ENCODE data around the gene CALML6.
A peak's percentile ranks its signal among the peaks of the same experiment; 100 is the strongest.
"Not testable (repeated sequence)": the region's sequence is repeated elsewhere in the genome, so short reads cannot be mapped to it uniquely, and the experiment has no call there.

CALML6 gene

GRCh38 chr1:1926346-1926811, 11.3 kb downstream of the CALML6 start:
- no peak for DNase-seq

- no peak for DNase-seq
Measured at GRCh38 chr1:1926886-1927660, 12.0 kb downstream of the CALML6 start.

DNA sequence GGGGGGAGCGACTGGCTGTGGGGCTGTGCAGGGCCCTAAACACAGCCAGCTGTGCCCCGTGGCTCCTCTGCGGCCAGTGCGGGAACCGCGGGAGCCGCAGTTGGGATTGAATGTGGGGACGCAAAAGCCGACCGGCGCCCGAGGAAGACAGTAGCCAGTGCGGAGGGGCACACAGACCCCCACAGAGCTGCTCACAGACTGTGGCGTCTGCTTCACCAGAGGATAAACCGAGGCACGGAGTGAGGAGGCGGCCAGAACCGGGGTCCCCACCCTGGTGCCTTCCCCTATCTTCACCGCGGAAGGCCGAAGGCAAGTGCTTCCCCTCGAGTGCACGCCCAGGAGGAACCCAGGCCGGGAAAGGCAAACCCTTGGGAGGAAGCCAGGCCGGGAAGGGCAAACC, 12.7 kb downstream of the CALML6 start:
- DNase-seq = no peak

GRCh38 chr1:1928231-1929101, 13.4 kb downstream of the CALML6 start:
- DNase-seq = no peak

GRCh38 chr1:1929102-1929638, 14.1 kb downstream of the CALML6 start:
- no peak for DNase-seq

- DNase-seq = no peak
Measured at GRCh38 chr1:1929639-1930545, 14.8 kb downstream of the CALML6 start.

- not testable (repeated sequence) for DNase-seq
Measured at GRCh38 chr1:1934848-1935247, 19.8 kb downstream of the CALML6 start.

- DNase-seq = no peak
Measured at GRCh38 chr1:1937061-1937460, 22.0 kb downstream of the CALML6 start.

DNA sequence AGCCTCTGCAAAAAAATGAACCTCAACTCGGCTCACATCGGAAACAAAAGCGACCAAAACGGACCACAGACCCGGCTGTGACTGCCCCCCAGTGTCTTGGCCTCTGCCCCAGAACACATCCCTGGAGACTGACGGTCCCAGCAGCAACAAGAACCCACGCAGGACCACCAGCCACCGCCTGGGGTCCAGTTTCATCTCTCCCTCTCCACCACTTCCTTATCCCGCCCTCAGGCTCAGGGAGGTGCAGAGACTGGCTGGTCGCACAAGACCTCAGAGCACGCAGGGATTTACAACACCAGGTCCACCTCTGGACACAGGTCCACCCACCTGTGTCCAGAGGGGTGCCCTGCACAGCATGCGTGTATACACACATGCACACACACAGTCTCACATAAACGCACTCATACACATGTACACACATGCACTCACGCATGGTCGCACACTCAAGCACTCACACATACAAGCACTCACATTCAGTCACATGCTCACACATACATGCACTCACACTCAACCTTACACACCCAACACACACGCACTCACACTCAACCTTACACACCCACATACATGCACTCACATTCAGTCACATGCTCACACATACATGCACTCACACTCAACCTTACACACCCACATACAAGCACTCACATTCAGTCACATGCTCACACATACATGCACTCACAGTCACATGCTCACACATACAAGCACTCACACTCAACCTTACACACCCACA, 22.7 kb downstream of the CALML6 start:
- DNase-seq = no peak

DNA sequence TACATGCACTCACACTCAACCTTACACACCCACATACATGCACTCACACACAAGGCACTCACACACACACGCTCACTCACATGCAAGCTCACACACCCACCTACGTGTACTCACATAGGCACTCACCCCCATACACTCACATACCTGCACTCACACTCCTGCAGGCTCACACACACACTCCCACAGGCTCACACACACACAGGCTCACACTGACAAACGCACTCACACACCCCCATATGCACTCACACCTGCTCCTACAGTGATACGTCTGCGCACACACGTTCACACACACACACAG, 23.2 kb downstream of the CALML6 start:
- DNase-seq = no peak

DNA sequence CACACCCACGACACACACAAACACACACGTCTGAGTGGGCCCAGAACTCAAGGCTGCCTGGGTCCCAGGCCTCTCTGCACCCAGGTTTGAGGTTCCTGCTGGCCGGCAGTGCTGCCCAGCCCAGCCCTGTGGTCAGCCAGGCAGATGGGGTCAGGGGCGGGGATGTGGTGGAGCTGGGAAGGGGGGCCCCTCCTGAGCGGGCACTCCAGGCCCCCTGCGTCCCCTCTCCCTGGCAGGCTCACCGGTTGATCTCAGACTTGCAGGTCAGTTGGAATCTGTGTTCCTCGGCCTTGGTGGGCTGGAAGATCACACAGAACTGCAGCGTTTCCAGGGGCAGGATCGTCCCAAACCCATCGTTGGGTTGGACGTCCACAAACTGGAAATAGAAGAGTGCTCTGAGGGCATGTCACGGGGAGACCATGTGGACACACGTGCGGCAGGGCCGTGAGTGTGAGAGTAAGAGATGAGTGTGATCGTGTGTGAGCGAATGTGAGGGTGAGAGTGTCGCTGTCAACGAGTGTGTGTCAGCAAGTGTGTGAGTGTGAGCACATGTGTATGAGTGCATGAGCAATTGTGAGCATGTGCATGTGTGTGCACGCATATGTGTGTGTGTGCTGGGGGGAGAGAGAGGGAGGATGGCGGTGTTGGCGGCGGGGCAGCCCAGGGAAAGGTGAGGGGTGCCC, 23.7 kb downstream of the CALML6 start:
- DNase-seq = no peak

DNA sequence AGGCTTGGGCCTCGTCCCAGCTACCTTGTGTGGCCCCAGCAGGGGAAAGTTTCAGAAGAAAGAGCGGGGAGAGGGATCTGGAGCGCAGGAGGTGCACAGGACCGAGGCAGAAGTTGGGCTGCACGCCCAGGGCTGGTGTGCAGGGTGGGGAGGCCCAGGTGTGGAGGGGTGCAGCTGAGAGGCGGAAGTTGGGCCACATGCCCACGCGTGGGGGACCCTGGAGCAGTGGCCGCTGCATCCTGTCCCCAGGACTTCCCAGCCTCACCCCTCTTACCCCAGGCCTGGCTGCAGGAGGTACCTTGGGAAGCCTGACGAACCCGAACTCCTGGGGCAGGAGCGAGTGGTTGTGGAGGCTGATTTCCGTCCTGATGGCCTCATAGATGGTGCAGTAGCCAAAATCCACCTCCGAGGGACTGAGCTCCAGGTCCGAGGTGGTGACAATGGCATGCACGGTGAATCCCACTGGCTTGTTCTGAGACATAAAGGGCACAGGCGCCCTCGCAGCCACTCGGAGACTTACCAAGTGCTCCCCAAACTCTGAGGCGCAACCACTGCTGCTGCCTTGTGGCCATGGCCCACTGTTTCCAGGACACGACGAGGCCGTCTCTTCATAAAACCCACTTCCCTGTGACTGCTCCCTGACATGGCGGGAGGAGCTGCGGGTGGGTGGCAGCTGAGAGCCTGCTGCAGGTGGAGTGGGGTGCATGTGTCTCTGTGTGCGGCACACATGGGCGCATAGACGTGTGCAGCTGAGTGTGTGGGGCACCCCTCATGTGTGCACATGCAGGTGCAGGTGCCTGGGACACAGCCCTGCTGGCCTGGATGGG, 24.4 kb downstream of the CALML6 start:
- DNase-seq = no peak

DNA sequence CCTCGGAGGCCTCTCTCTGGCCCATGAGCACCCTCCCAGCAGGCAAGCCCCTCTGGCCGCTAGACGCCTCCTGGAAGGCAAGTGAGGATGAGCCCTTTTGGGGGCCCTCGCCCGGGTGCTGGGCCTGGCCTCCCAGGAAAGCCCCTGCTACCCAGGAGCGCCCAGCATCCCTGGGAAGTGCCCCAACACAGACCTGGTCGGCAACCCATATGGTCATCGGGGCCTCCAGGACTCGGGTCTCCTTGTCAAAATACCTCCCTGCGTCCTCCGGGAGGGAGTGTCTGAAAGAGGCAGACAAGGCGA, 25.0 kb downstream of the CALML6 start:
- no peak for DNase-seq

GRCh38 chr1:1941211-1941841, 26.3 kb downstream of the CALML6 start:
- DNase-seq = no peak

- DNase-seq = no peak
Measured at GRCh38 chr1:1941868-1942752, 27.1 kb downstream of the CALML6 start.

- no peak for DNase-seq
Measured at GRCh38 chr1:1942753-1943656, 27.9 kb downstream of the CALML6 start.

- peak; percentile 46 to 63 for DNase-seq
Measured at GRCh38 chr1:1943834-1944570, 28.9 kb downstream of the CALML6 start.
